Activated CD8-positive, alpha-beta memory T cell treated with anti-CD3 and anti-CD28 coated beads, Interleukin-2, amount 50 U/mL, for 1 hour (primary cell): ENCODE results near the gene TDRD1.

ENCODE experiments used
- DNase-seq: peaks from one replicate; pipeline ENCODE4 v3.0.0-alpha.2; 2020; ENCODE audit errors: extremely low read depth

The TDRD1 gene

DNA sequence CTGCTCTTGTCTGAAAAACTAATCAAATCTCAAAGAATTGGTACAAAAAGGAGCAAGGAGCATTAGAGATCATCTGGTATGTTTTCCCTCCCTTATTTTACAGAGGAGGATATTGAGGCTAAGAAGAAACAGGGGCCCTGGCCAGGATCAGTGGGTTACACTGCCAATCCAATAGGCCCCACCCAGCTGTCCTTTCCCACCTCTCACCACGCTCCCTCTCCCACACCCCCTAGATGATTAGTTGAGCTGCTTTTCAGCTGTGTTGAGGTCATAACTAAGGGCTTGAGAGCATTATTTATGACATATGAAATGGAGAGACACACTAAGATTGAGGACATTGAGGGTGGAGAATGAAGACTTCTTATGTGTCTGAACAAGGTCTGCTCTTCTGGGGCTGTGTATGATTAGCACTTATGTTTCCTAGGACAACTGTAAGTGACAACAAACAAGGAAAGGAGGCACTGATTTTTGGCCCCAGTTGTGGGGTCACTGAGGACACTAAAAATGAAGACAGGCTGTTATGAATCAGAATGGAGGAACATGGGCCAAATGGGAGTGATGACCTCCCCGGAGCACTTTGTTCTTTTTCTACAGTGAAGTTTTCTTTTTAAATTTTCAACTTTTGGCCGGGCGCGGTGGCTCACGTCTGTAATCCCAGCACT is 86.4 kb downstream of the TDRD1 start:
- DNase-seq, result no peak

DNA sequence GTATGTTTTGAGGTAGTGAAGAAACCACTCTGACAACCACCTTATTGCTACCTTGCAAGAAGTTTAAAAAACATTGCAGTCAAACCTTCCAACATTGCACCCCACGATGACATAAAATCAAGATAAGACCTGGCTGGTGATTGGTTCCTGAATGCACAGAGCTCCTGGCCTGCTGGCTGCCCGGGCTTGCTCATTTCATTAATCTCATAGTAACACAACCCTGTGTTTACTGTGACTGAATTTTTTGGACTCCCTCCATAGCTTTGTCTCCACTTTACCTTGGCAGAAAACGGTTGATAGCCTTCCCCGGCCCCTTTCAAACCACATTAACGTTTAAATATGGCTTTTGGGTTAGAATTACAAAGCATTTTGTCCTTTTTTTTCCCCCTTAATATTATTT is 87.4 kb downstream of the TDRD1 start:
- no peak for DNase-seq

DNA sequence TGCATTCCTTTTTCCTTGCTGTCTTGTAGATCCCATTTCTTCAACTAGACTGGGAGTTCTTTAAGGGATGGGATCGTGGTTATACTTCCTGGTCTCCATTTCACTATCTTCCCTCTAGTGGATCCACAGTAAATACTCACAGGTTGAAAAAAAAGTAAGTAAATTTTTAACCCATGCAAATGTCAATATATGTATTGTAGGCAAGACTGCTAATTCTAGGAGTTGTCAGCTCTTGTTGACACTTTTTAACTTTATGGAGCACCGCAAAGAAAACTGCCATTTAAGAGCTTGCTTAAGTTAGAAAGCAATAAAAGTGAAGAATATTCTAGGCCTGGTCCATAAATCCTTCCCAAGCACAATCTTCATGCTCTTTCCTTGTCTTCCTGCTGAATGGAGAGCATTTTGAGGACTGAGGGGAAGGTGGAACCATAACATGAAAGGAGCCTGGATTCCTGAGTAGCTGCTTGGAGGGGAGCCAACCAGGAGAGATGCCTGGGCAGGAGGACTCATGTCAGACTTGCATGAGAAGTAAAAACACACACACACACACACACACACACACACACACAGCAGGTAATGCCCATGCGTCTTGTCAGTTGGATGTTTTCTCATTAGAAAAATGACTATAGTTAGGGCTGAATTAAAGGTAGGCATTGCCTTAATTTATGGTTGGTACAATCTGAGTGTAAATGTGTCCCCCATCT is 92.1 kb downstream of the TDRD1 start:
- no peak for DNase-seq

DNA sequence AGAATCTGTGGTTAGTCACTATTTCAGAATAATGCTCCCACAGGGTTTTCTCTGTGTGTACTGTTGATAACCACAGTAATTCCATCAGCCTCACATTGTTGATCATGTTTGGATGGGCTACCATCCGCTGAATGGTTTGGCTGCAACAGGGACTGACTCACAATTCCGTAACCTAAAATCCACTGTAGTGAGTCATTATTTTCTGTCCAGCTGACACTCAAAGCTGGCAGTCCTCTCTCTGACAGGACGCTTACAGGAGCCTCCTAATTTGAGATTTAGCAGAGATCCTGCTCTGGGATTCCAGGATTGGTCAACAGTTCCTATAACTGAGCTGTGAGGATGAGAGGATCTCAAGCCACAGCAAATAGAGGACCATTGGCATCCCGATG is 92.6 kb downstream of the TDRD1 start:
- DNase-seq, result no peak

DNA sequence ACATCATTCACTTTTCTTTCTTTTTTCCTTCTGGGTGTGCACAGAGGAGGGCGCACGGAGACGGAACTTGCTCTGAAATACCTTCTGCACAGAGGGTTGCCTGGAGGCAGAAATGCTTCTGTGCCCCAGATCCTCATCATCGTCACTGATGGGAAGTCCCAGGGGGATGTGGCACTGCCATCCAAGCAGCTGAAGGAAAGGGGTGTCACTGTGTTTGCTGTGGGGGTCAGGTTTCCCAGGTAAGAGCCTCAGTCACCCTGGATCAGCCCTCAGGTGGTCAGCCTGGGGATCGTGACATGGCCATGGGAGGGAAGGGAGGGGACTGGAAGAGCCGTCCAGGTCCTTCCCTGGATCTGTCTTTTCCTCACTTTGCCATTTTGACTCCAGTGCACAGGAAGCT is 93.5 kb downstream of the TDRD1 start:
- no peak for DNase-seq

DNA sequence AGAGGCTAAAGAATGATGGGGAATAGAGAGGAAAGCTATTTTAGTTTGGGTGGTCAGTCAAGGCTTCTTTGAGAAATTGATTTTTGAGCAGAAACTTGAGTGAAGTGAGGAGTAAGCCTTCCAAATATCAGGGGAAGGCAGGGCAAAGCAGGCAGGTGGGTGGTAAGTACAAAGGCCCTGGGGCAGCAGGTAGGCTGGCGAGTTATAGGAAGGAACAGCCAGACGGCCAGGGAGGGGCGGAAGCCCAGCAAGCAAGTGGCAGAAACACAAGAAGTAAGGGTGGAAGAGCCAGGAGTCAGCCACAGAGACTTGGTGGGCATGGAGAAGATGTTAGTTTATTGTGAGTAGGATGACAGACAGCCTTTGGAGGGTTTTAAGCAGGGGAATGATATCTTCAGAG is 94.8 kb downstream of the TDRD1 start:
- DNase-seq, result no peak

DNA sequence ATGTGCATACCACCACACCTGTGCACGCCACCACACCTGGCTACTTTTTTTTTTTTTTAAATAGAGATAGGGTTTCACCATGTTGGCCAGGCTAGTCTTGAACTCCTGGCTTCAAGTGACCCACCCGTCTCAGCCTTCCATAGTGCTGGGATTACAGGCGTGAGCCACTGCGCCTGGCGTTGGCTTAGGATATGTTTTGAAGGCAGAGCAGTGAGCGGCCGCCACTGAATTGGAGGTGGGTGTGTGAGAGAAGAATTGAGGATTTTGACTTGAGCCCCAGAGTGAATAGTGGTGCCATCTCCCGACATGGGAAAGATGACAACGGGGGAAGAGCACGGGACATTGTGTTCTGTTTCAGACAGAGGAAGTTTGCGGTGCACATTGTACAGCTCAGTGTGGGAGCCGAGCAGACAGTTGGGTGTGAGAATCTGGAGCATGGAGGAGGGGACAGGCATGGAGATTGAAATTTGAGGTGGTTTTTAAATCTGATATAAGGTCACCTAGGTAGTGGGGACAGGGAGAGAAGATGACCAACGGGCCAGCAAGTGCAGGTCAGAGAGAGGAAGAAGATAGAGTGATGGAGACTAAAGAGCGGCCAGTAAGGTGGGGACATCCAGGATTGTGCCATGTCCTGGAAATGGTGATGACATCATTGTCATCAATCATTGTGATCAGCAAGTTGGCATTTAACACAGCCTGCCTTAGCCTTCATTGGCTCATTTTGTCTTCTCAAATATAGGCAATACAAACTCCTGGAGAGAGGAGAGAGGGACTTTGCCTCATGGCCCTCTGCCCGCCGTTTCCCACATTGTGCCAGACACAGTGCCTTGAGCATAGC is 95.7 kb downstream of the TDRD1 start:
- no peak for DNase-seq

DNA sequence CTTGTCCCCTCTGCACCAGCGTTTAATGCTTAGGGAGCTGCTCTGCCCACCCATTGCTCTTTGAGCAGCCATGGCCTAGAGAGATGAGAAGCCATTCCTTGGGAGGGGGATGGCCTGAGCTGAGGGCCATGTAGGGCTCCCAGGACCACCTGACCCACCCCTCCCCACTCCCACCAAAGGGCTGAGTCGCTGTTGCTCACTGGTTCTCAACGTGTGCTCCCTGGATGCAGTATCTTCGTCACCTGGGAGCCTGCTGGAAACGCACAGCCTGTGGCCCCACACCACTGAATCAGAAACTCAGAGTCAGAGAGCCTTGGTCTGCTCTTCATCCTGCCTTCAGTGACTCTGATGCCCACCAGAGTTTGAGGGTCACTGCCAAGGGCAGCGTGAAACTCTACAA is 96.9 kb downstream of the TDRD1 start:
- DNase-seq, result no peak

DNA sequence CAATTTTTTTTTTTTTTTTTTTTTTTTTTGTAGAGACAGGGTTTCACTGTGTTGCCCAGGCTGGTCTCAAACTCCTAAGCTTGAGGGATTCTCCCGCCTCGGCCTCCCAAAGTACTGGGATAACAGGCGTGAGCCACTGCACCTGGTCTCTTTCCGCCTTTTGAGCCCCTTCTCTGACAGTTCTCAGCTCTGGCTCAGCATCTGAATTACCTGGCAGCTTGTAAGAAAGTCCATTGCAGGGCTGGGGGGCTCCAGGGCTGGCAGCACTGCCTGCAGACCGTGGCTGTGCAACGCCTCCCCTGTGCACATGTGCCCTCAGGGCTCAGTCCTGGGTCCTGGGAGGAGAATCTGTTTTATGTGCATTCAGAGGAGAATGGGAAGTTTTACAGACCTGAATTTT is 97.5 kb downstream of the TDRD1 start:
- DNase-seq, result no peak

DNA sequence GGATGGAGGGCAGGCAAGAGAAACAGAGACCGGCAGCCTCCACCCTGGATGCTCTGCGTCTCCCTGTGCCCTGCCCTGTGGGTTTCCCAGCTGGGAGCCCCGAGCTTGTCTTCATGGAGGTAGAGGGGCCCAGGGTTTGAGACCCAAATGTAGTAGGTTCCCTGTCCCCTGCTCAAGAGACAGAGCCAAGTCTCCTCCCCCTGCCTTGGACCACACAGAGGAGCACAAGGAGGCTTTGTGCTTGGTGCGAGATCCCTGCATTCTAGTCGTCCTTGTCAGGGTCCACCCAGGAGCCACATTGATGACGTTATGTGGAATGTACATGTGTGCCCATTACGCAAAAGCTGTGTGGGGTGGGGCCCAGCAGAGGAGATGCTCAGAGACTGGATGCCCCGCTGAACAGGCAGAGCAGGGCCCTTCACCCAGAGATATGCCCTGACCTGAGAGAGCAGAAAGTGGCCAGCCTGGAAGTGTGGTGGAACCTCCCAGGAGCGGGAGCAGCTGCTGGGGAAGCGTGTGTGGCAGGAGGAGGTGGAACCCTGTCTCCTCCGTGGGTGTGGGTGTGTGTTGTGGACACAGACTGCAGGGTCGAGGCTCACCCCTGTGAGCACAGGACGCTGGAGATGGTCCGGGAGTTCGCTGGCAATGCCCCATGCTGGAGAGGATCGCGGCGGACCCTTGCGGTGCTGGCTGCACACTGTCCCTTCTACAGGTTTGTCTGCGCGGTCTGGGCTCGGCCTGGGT is 99.2 kb downstream of the TDRD1 start:
- no peak for DNase-seq

DNA sequence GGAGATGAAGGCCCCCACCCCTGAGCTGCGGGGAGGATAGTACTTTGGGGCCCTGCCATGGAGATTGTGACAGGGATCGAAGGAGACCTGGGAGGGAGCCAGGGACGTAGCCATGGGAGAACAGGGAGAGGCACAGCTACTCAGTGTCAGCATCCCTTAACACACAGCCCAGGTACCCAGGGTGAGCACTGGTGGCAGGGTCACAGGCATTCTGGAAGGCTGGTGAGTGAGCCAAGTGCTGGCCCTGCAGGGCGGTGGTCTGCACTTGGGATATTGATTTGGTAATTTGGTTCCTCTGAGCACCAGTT is 99.7 kb downstream of the TDRD1 start:
- DNase-seq, result no peak

DNA sequence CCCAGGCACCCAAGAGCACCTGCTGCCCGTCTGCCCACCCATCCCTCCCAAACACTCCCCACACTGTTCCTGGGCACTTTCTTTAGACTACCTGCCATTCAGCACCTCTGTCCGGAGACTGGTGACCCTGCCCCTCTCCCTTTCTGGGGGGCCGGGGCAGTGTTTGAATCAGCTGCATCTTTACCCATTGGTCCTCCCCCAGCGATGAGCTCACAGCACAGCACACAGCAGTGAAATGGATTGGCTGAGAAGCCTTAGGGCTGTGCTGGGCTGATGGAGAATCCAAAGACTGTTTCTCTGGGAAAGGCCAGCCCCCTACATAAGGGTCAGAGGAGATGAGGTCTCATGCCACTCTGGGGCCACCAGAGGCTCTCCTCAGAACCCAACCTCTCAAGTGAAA is 100.1 kb downstream of the TDRD1 start:
- no peak for DNase-seq

DNA sequence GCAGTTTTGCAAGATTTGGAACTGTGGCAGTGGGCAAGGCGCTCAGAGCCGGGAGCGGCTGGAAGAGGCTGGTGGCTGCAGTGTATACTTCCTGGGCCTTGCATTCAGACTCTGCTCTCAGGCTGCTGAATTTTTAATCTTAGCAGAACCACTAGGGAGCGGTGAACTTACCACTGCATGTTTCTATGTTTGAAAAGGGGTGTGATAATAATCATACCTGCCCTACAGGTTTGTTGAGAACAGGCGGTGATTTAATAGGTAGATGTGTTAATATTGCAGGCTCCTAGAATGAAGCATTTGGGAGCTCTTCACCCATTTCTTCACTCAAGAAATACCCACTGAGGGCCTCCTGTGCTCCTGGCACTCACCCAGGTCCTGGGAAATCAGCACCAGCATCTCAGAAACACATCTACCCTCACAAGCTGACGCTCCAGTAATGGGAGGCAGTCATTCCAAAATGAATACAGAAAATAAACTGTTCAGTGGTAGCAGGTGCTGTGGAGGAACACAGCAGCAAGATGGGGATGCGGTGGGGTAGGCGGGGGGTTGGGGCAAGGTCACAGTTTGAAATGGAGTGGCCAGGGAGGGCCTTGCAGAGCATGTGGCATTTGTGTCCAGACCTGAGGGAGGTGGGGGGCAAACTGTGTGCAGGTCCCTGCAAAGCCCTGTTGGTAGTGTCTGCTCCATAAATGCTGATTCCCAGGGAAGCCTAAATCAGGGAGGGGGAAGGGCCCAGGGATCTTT is 100.9 kb downstream of the TDRD1 start:
- no peak for DNase-seq

DNA sequence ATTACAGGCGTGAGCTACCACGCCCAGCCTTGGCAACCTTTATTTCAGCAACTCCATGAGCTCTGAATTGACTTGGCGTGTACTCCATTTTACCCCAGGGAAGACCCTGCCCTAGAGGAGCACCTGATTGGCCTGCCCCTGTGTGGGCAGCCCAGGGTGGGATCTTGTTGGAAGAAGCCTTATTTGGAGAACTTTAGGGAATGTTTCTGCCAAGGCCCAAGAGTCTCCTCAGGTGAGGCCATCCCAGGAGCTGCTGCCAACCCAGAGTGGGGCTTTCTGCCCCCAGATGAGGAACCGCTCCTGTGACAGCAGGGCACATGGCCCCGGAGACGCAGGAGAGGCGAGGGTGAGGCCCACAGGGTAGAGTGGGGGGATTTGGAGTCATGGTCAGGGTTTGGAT is 101.9 kb downstream of the TDRD1 start:
- no peak for DNase-seq

DNA sequence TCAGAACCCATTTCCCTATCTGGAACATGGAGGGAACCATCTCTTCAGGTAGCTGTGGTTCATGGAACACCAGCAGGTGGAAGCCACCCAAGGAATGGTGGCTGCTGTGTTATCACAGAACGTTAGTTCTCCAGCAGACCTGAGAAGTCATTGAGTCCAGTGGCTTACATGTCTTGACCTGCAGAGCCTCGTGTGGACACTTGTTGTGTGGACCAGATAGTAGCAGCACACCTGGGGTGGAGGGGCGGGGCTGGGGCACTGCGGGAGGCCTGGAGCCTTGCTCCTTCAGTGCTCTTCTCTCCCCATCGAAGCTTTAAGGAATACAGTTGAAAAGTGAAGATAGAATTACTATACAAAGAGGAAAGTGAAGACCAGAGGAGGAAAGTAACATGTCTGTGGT is 102.3 kb downstream of the TDRD1 start:
- no peak for DNase-seq
